Epidermal melanocyte (primary cell): Measurements from ENCODE around the gene GLT8D1.
"Not testable (repeated sequence)": the region's sequence is repeated elsewhere in the genome, so short reads cannot be mapped to it uniquely, and the experiment has no call there.

ENCODE experiments used
- DNase-seq: peaks from one replicate; pipeline ENCODE4 v3.0.0; 2011; ENCODE audit warnings: low spot score; ENCODE audit not compliant: insufficient read length

The GLT8D1 gene

DNA sequence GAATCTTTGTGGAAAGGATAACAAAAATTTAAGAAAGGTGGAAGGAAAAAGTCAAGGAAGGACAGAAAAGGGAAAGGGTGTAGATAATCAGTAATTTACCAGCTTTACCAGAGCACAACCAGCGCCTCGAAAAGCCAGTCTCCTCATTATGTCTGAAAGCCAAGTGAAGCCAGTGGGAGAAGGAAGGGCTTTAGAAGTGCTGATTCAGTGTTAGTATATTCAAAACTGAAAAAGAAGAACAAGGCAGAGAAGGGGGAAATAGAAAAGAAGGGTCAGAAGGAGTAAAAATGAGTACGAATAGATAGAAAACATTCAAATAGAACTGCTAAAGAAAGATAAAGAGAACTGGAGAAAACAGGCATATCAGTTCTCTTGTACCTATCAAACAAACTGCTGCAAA, 24.0 kb downstream of the GLT8D1 start:
- no peak for DNase-seq

DNA sequence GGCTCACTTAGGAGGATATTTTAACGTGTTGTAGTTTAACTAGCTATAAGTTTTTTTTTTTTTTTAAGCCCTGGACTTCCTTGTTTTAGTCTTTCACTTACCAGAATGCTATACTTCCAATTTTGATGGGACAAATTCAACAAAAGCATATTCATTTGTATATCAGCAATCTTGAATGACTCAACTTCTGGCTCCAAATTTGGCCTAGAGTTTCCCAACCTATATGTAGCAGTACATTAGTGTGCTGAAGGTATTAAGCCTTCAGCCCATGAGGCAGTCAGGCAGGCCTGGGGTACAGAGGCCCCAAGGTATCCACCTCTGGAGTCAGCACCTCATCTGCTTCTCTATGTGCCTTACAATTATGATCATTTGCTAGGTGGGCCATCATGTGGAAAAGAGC, 25.8 kb downstream of the GLT8D1 start:
- no peak for DNase-seq

DNA sequence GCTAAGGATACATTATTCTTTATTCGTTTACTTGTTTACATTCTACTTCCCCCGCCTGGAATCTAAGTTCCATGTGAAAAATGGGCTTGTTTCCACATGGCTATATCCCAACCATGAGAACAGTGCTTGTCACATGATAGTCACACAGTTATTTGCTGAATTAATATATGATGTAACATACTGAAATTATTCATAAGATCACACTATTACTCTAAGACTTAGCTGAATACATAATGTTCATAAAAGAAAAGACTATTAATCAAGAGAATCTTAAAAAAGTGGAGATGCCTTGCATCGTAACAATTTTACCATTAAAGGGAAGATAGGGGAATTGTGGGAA, 26.4 kb downstream of the GLT8D1 start:
- DNase-seq: peak; percentile 25

DNA sequence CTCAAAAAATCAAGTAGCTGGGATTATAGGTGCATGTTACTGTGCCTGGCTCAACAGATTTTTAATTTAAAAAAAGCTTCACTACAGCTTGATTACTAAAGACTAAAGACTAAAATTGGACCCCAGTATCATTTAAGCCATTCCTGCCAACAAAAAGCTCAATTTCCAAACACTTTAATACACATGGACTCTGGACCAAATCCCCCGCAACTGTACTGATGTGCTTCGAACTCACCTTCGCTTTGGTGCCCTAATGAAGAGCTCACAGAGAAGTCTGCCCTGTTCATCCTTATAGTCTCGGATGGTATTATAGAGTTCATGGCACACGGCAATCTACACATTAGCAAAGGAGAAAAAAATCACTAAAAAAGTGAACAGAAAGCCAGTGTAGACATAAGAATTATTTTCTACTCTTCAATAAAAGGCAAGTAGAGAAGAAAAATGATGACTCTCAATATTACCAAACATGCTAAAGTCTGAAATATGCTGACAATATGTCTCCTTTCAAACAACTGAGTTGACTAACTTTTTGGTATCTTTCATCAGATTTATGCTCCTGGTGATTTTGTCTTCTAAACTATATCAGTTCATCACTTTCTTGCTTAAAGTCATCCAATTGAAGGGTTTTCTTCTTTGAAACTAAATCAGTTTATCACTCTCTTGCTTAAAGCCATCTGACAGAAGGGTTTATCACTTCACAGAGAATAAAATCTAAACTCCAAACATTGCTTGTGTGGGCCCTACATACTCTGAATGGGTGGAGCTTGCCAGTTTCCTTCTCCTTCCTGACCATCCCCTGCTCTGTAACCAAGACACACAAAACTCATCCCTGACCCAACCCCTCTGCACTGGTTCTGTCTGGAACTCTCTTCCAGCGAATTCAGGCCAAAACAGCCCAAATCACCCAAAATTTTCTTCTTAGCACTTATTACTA, 27.1 kb downstream of the GLT8D1 start:
- no peak for DNase-seq

DNA sequence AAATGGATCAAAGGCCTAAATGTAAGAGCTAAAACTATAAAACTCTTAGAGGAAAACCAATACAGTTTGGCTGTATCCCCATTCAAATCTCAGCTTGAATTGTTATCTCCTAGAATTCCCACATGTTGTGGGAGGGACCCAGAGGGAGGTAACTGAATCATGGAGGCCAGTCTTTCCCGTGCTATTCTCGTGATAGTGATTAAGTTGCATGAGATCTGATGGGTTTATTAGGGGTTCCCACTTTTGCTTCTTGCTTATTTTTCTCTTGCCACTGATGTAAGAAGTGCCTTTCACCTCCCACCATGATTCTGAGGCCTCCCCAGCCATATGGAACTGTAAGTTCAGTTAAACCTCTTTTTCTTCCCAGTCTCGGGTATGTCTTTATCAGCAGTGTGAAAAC, 29.4 kb downstream of the GLT8D1 start:
- not testable (repeated sequence) for DNase-seq

DNA sequence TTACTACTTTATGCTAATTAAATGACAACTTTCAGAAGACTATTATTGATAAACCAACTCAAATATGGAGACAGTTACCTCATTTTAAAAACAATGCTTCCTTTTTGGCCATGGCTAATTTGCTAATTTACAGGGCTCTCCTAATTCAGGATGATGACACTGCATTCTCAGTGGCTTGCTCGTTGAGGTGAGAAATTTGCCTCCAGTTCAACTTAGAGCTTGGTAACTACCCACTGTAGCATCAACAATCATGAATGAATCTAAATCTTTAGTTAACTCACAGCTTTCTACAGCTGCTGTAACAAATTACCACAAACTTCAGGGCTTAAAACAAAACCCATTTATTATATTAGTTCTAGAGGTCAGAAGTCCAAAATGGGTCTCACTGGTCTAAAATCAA, 33.9 kb downstream of the GLT8D1 start:
- DNase-seq: no peak

DNA sequence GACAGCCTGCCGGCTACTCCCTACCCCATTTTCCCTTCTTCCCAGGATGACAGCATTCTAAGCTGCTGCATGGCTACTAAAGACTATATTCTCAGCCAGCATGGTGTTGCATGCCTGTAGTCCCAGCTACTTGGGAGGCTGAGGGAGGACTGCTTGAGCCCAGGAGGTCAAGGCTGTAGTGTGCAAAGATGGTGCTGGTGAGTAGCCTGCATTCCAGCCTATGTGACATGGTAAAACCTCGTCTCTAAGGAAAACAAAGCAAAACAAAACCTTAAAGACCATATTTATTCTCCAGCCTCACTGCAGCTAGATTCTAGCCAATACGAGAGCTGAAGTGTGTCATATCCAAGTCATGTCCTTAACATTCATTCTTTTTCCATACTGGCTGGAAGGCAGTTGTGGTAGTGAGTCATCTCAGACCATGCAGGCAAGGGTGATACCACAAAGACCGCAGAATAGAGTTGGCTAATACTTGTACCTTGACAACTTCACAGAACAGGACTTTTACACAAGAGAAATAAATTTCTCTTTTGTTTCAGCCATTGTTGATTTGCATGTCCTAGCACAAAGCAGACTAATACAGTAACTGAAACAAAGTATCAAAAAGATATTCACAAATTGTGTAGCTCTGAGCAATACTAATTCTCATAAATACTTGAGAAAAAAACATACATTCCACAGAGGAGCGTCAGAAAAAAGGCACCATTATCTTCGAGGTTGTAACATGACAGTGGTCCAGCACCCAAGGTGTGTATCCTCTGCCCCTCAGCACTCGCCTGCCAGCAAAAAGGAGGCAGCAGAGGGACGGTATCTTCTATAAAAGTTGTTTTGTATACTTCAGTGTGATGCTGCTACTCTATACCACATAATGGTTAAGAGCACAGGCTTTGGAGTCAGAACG, 34.7 kb downstream of the GLT8D1 start:
- peak; percentile 50 for DNase-seq

DNA sequence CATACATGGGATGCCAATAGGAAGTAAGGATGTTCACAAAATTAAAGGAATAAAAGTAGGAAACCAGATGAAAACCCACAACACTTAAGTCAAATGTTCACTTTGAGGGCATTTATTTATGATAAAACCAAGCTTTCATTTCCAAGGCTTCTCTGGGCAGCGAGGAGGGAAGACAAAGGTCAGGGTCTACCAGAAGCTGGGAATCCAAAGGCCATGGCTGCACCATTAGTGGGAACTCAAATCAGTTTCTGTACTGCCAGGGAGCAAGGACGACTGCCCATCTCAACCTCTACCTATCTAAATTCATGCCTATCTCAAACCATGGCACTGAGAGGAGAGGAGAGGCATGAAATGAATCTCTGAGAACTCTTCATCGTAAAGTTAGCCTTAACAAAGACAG, 42.5 kb downstream of the GLT8D1 start:
- no peak for DNase-seq

DNA sequence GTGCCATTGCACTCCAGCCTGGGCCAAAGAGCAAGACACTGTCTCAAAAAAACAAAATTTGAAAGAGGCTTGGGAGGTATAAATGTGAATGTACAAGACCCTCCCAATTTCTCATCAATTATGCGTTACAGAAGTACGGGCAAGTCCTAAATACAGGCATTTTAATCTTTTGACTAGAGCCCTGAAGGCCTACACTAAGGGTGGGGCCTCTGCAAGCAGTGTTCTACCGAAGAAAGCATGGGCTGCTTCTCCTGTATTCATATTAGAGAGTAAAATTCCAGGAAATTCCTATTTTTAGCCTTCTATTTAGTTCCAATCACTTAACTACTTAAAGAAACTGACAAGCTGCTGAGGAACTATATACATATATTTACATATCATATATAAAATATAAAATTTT, 45.5 kb downstream of the GLT8D1 start:
- DNase-seq: no peak

DNA sequence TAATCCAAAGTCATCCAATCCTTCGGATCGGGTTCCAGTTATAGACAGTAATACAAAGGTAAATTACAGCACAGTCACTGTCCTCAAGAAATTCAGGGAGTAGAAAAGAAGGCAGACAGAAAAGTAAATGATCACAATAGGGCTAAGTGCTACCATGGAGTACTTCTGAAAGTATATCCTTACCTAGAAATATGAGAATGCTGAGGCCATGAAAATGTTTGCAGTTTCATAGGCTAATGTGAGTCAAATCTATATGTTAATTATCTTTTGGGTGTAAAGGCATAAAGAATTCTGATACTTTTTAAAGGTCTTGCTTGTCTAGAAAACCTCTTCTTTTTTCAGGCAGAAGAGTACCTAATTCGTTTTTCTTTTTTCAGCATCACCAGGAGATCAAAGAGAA, 49.7 kb downstream of the GLT8D1 start:
- no peak for DNase-seq

DNA sequence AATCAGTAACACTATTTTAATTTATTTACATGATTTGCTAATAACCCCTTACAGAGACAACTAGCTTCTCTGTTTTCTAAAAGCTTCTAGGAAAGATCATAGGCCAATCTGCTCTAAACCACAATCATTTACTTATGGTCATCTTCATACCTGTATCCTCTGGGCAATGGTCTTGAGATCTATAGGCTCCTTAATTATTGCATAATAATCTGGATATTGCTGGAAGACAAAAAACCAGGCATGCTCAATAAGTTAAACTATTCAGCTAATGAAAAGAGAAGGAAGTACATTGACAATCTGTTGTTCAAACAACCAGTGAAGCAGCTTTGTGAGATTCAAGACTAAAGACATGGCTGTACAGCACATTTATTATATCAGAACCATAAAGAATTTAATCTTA, 54.0 kb downstream of the GLT8D1 start:
- DNase-seq: no peak

DNA sequence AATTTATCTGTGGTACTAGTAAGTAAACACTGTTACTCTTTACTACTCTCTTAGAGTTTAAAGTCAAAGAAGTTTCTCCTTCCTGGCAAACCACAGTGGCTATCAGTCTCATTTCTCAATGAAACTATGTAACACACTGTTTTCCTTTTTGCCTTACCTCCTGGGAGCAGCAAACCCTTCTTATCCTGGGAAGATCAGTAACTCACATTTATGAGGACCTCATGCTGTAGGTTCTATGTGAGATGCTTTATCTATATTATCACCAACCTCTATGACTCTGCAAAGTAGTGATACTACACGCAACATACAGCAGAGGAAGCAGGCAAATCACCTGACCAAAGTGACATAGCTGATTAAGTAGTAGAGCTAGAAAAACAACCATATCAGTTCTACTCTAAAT, 55.2 kb downstream of the GLT8D1 start:
- no peak for DNase-seq

DNA sequence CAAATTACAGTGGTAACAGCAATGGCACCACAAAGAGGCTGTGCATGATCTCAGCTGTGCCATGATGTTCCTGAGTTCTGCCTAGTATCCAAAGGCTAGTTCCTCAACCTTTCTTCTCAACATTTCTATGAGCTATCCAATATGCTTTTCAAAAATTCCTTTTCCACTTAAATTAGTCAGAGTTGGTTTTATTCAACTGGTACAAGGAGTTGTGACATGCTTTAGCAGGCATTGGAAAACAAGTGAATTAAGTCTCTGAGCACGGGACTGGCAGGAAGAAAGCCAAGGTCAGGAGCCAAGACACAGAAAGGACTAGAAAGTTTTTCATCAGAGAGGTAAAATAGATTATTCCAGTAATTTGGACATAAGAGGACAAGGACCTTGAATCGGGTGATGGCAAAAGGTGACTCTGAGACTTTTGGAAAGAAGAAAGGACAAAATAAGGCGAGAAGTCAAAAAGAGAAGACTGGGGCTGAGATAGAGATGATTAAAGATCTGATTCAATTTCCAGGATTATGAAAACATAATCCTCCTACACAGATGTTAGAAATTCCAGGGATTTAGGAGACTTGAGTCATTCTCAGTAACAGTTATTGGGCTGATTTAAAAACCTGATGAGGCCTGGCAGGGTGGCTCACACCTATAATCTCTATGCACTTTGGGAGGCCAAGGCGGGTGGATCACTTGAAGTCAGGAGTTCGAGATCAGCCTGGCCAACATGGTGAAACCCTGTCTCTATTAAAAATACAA, 56.0 kb downstream of the GLT8D1 start:
- DNase-seq: no peak

DNA sequence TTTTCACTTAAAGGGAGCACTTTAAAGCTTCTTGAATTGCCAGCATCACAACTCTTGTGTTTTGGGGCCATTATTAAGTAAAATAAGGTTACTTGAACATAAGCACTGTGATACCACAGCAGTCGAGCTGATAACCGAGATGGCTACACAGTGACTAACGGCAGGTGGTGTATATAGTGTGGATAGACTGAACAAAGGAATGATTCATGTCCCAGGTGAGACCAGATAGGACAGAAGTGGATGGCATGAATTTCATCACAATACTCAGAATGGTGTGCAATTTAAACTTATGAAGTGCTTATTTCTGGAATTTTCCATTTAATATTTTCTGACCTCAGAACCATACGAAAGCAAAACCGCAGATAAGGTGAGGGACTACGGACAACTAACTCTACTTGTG, 60.0 kb downstream of the GLT8D1 start:
- no peak for DNase-seq
